ENCODE measurements around the gene ZMYM3.

The ZMYM3 gene

GRCh38 chrX:71210816-71211215, 43.1 kb downstream of the ZMYM3 start:
- no peak for DNase-seq

- no peak for DNase-seq
These were observed 54.5 kb downstream of the ZMYM3 start for GRCh38 chrX:71199252-71200008.

GRCh38 chrX:71198066-71198465, 55.9 kb downstream of the ZMYM3 start:
- no peak for DNase-seq

- no peak for DNase-seq
These were observed 57.8 kb downstream of the ZMYM3 start for GRCh38 chrX:71195964-71196649.

- no peak for DNase-seq
These were observed 62.7 kb downstream of the ZMYM3 start for GRCh38 chrX:71191248-71191647.

Measured in NCI-H1105 (cell line).